Testis (tissue), 3 donors: ENCODE results near the gene SLC16A2. TPM values are rescaled to one million over a fixed set of nuclear protein-coding genes. Genes with fewer than 3 reads are reported as not detected.

Source experiments
- DNase-seq: peaks from one replicate; pipeline ENCODE4 v3.0.0-alpha.2; 2019
- H3K27ac ChIP-seq, 2 donors: fragments of 200-600 bp; sonication (generic); one replicate each; pipeline ENCODE4 v1.5.1; 2019
- H3K27me3 ChIP-seq: fragments of 200-600 bp; sonication (generic); one replicate; pipeline ENCODE4 v1.5.1; 2019
- H3K36me3 ChIP-seq: fragments of 200-600 bp; sonication (generic); one replicate; pipeline ENCODE4 v1.5.1; 2017; ENCODE audit warnings: low read depth; ENCODE audit errors: missing control alignments
- H3K4me1 ChIP-seq: fragments of 200-600 bp; sonication (generic); one replicate; pipeline ENCODE4 v1.5.1; 2019
- H3K4me3 ChIP-seq, 2 donors: fragments of 200-600 bp; sonication (generic); one replicate each; pipeline ENCODE4 v1.5.1; 2017 to 2019
- H3K9me3 ChIP-seq: fragments of 200-600 bp; sonication (generic); one replicate; pipeline ENCODE4 v1.5.1; 2017
- CTCF ChIP-seq, 3 experiments: fragments of 450-650 bp in 2 of 3; fragments of 200-600 bp in 1 of 3; sonication (generic) in 1 of 3; IDR thresholded peaks; one replicate each; pipeline ENCODE4 v1.5.1; 2016 to 2019; ENCODE audit warnings: antibody characterized with exemption in 3 of 3, mild to moderate bottlenecking in 2 of 3, moderate library complexity in 1 of 3
- POLR2A ChIP-seq: fragments of 450-650 bp; IDR thresholded peaks from one replicate; pipeline ENCODE4 v1.6.1; 2017; ENCODE audit warnings: antibody characterized with exemption, mild to moderate bottlenecking, moderate library complexity
- WGBS, 2 donors: methylation state at CpG; one replicate each; pipeline ENCODE4 v1.1.5; 2018; 5-methylcytosine and 5-hydroxymethylcytosine counted together
- intact Hi-C: fragments of 100-400 bp; cut with DNase I; formaldehyde crosslinking; loops from one replicate; pipeline ENCODE4 v1.15.1; 2023; ENCODE audit warnings: low total_unique reads
- polyA plus RNA-seq: library from polyadenylated mRNA; stranded (reverse); fragments of 350-450 nt; fragmentation: Illumina TruSeq; extraction: RNeasy Lipid Tissue Mini Kit (QIAGEN cat#74804); gene quantifications from one replicate; pipeline ENCODE4 v1.2.3, GENCODE V29; 2014; ENCODE audit warnings: low read depth, low replicate concordance; ENCODE audit not compliant: insufficient read depth
- total RNA-seq, 2 donors: library from RNA; depleted of rRNA; stranded (reverse); fragments of >200 nt; gene quantifications; one replicate each; pipeline ENCODE4 v1.2.3, GENCODE V29; 2016

Gene SLC16A2
- total and polyA plus RNA-seq, 3 donors from 2014 or later, result 2.6 to 6.7 (median 3.2) TPM

DNA sequence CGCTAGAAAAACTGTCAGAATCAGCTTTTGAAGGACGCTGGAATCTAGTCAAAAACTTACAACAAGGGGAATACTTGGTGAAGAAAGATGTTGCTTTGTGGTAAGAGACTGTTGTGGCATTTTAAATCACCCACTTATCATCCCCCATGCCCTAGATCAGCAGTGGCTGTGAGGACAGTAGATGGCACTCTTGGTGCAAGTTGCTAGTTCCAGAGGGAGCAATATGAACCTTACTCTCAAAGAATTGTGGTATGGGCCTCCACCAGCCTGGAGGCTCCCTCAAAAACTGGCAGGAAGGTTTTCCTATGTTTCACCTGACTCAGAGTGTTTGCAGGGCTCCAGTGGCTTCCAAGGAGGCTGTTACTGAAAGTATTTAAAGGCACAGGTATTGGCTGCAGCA is 37.7 kb upstream of the SLC16A2 start:
- Histone ChIP-seq H3K27me3 (no peaks in the 10 kb centered on the region), H3K4me1 (no peaks in the 10 kb centered on the region), H3K9me3 (no peaks in the 10 kb centered on the region), H3K27ac (no peak overlapping the region), H3K36me3 (no peaks in the 10 kb centered on the region), H3K4me3 (no peak overlapping the region)
- DNase-seq, result peak; percentile 32
- intact Hi-C loops, result loop anchor here (10.0 kb wide), 1 partner anchor 151 kb away; no protein-coding TSS in a partner anchor
- TF ChIP-seq CTCF (IDR thresholded peaks at IDR 0.05) (no peak), POLR2A (no peak)
- WGBS, 2 donors, result 65 to 67% methylated on average over 2 of the region's 2 CpGs

GRCh38 chrX:74389016-74389722 is 32.1 kb upstream of the SLC16A2 start:
- Histone ChIP-seq H3K4me3 (no peak overlapping the region), H3K36me3 (no peaks in the 10 kb centered on the region), H3K9me3 (no peaks in the 10 kb centered on the region), H3K27ac (no peak overlapping the region), H3K27me3 (no peaks in the 10 kb centered on the region), H3K4me1 (no peaks in the 10 kb centered on the region)
- no peak for TF ChIP-seq POLR2A
- no peak for TF ChIP-seq CTCF (IDR thresholded peaks at IDR 0.05)
- intact Hi-C loops, result loop anchor here (10.0 kb wide), 1 partner anchor 146 kb away; no protein-coding TSS in a partner anchor
- no peak for DNase-seq
- 77 to 100% methylated on average over 2 of the region's 2 CpGs for WGBS, 2 donors

DNA sequence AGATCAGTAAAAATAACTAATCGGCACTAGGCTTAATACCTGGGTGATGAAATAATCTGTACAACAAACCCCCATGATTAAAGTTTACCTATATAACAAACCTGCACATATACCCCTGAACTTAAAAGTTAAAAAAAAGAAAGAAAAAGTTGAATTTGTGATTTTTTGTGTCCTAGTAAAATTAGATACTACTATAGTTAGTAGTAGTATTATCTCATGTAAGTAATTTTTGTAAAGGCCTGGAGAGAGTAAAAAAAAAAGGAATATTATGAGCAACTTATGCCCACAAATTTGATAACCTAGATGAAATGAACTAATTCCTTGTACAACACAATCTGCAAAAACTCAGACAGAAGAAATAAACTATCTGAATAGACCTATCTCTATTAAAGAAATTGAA is 25.7 kb upstream of the SLC16A2 start:
- no peak for TF ChIP-seq CTCF (IDR thresholded peaks at IDR 0.05)
- no peak for TF ChIP-seq POLR2A
- Histone ChIP-seq H3K27ac (no peak overlapping the region), H3K27me3 (no peaks in the 10 kb centered on the region), H3K4me3 (no peak overlapping the region), H3K36me3 (no peaks in the 10 kb centered on the region), H3K4me1 (no peaks in the 10 kb centered on the region), H3K9me3 (no peaks in the 10 kb centered on the region)
- 87 to 100% methylated on average over 1 of the region's 1 CpG for WGBS, 2 donors
- intact Hi-C loops, result no loop called here
- no peak for DNase-seq

GRCh38 chrX:74405973-74406489 is 15.3 kb upstream of the SLC16A2 start:
- no peak overlapping the region for H3K27ac ChIP-seq
- H3K4me3 ChIP-seq, result no peak overlapping the region
- DNase-seq, result no peak
- H3K36me3 ChIP-seq, result no peaks in the 10 kb centered on the region
- H3K4me1 ChIP-seq, result no peaks in the 10 kb centered on the region
- H3K9me3 ChIP-seq, result no peaks in the 10 kb centered on the region
- WGBS, 2 donors, result 67 to 81% methylated on average over 1 to 2 of the region's 2 CpGs
- intact Hi-C loops, result no loop called here
- TF ChIP-seq CTCF (IDR thresholded peaks at IDR 0.05) (no peak), POLR2A (no peak)
- no peaks in the 10 kb centered on the region for H3K27me3 ChIP-seq

- no peak for TF ChIP-seq CTCF (IDR thresholded peaks at IDR 0.05)
- no peak for TF ChIP-seq POLR2A
- Histone ChIP-seq H3K4me3 (no peak overlapping the region), H3K4me1 (no peaks in the 10 kb centered on the region), H3K27ac (no peak overlapping the region), H3K27me3 (no peaks in the 10 kb centered on the region), H3K9me3 (no peaks in the 10 kb centered on the region), H3K36me3 (no peaks in the 10 kb centered on the region)
- intact Hi-C loops, result no loop called here
- WGBS, 2 donors, result 86 to 100% methylated on average over 1 of the region's 1 CpG
- no peak for DNase-seq
Observed at GRCh38 chrX:74408304-74408703, 13.0 kb upstream of the SLC16A2 start.
